ENCODE results near the gene HPS5.

The HPS5 gene

DNA sequence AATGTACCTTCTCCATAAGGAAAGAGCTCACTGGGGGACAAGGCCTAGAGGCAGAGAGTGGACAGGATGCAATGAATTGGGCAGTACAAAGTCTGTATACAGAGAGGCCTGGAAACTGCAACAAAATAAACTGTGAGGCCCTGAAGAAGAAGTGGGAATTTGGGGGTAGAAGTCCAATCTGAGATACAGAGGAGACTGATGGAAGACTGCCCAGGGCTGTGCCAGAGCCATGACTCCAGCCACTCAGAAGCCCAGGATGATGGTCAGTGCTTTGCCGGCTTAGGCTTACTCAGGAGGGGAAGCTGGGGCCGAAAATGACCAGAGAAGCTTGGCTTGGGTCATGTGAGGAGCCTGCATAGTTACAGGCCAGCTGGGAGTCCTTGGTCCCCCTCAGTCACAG lies 91.1 kb downstream of the HPS5 start:
- Histone ChIP-seq H3K36me3 (ENCODE audit: control insufficient read depth, insufficient read depth, low read length) (no peaks in the 10 kb centered on the region), H3K9ac (ENCODE audit: low read length) (no peak overlapping the region), H3K27ac (ENCODE audit: low read depth, low read length) (no peak overlapping the region)

DNA sequence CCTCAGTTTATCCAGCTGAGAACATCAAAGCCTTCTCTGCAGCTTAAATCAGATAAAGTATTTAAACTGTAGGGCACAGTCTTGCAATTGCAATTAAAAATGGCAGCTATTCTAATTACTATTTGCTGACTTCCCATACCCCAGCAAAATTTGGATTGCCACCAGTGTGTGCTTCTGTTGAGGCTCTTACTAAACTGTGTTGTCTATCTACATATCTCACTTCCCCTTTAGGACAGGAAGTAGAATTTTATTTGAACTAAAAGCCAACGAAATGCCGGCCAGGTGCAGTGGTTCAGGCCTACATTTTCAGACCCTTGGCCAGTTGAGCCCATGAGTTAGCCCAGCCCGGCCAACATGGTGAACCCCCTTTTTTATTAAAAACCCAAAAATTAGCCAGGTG lies 92.4 kb downstream of the HPS5 start:
- Histone ChIP-seq H3K4me1 (ENCODE audit: control insufficient read depth, insufficient read depth, low read length) (no peaks in the 10 kb centered on the region), H3K9me3 (ENCODE audit: control insufficient read depth, insufficient read depth, low read depth, low read length) (no peaks in the 10 kb centered on the region), H3K27me3 (ENCODE audit: control insufficient read depth, insufficient read depth, low read length) (no peaks in the 10 kb centered on the region), H3K36me3 (ENCODE audit: control insufficient read depth, insufficient read depth, low read length) (no peaks in the 10 kb centered on the region), H3K4me3 (ENCODE audit: low read depth, low read length) (no peak overlapping the region), H3K9ac (ENCODE audit: low read length) (no peak overlapping the region), H3K27ac (ENCODE audit: low read depth, low read length) (no peak overlapping the region)

More for the DNA sequence above, 91.1 kb downstream of the HPS5 start:
- Histone ChIP-seq H3K4me3 (ENCODE audit: low read depth, low read length) (no peak overlapping the region), H3K4me1 (ENCODE audit: control insufficient read depth, insufficient read depth, low read length) (no peaks in the 10 kb centered on the region), H3K9me3 (ENCODE audit: control insufficient read depth, insufficient read depth, low read depth, low read length) (no peaks in the 10 kb centered on the region), H3K27me3 (ENCODE audit: control insufficient read depth, insufficient read depth, low read length) (no peaks in the 10 kb centered on the region)
